Lower leg skin (tissue), 4 donors: Measurements from ENCODE around the gene PELI3. TPM values are rescaled to one million over a fixed set of nuclear protein-coding genes. Genes with fewer than 3 reads are reported as not detected.

Experiments
- DNase-seq, 2 donors: peaks; one replicate each; pipeline ENCODE4 v3.0.0-alpha.2; 2019; ENCODE audit warnings: low spot score in 2 of 2
- H3K4me3 ChIP-seq: fragments of 200-600 bp; sonication (generic); 2 replicates; pipeline ENCODE4 v1.5.1; 2017; ENCODE audit warnings: mild to moderate bottlenecking, low read depth; ENCODE audit not compliant: poor library complexity, severe bottlenecking
- CTCF ChIP-seq, 3 donors: fragments of 450-650 bp; IDR thresholded peaks; one replicate each; pipeline ENCODE4 v1.5.1; 2016; ENCODE audit warnings: antibody characterized with exemption in 3 of 3, mild to moderate bottlenecking in 3 of 3, moderate library complexity in 2 of 3
- POLR2A ChIP-seq, 2 donors: fragments of 450-650 bp; IDR thresholded peaks; one replicate each; pipeline ENCODE4 v1.6.1; 2016 to 2017; ENCODE audit warnings: antibody characterized with exemption in 2 of 2, mild to moderate bottlenecking in 1 of 2, moderate library complexity in 1 of 2
- WGBS, 2 donors: methylation state at CpG; one replicate each; pipeline ENCODE4 v1.1.5; 2018; 5-methylcytosine and 5-hydroxymethylcytosine counted together
- intact Hi-C: fragments of 100-400 bp; cut with DNase I; formaldehyde crosslinking; loops from one replicate; pipeline ENCODE4 v1.15.0; 2023; ENCODE audit warnings: low total_unique reads
- total RNA-seq, 4 donors: library from RNA; depleted of rRNA; stranded (reverse); fragments of >200 nt; gene quantifications; one replicate each; pipeline ENCODE4 v1.1.0, GENCODE V29; 2016

The PELI3 gene
- total RNA-seq, result 10 to 100 TPM; 14.3 to 22.0 (median 17.1) TPM

GRCh38 chr11:66466225-66467033, at the start of gene PELI3:
Gene PELI3, plus strand, starts transcription at chr11:66466905. Its CDS starts 1,224 bp downstream, at chr11:66468129.
- peak; percentile 90 to 98 for DNase-seq
- intact Hi-C loops, result no loop called here
- WGBS, 2 donors, result 1% methylated on average over 35 to 36 of the region's 63 CpGs

GRCh38 chr11:66417000-66417399, 49.7 kb upstream of the PELI3 start:
- 72 to 75% methylated on average over 11 of the region's 11 CpGs for WGBS, 2 donors

More at GRCh38 chr11:66466225-66467033, at the start of gene PELI3:
- peak within 1 kb of the TSS; percentile 65 for H3K4me3 ChIP-seq
- TF ChIP-seq POLR2A (IDR thresholded peaks at IDR 0.05), result no peak
- no peak for TF ChIP-seq CTCF (IDR thresholded peaks at IDR 0.05)

GRCh38 chr11:66418168-66418985, 48.3 kb upstream of the PELI3 start:
- intact Hi-C loops, result loop anchor here (10.0 kb wide), 1 partner anchor 416 kb away; no protein-coding TSS in a partner anchor
- no peak overlapping the region for H3K4me3 ChIP-seq
- WGBS, 2 donors, result 8 to 12% methylated on average over 16 of the region's 16 CpGs
- TF ChIP-seq CTCF (IDR thresholded peaks at IDR 0.05) (no peak), POLR2A (IDR thresholded peaks at IDR 0.05) (no peak)
- peak; percentile 31 to 89 for DNase-seq

More at GRCh38 chr11:66417000-66417399, 49.7 kb upstream of the PELI3 start:
- H3K4me3 ChIP-seq, result no peak overlapping the region
- DNase-seq, result no peak
- TF ChIP-seq CTCF (IDR thresholded peaks at IDR 0.05) (no peak), POLR2A (IDR thresholded peaks at IDR 0.05) (no peak)
- intact Hi-C loops, result loop anchor here (10.0 kb wide), 1 partner anchor 418 kb away; no protein-coding TSS in a partner anchor

GRCh38 chr11:66418986-66419308, 47.8 kb upstream of the PELI3 start:
- intact Hi-C loops, result loop anchor here (10.0 kb wide), 1 partner anchor 416 kb away; no protein-coding TSS in a partner anchor
- no peak for DNase-seq
- no peak overlapping the region for H3K4me3 ChIP-seq
- TF ChIP-seq POLR2A (IDR thresholded peaks at IDR 0.05) (no peak), CTCF (IDR thresholded peaks at IDR 0.05) (no peak)
- 45 to 57% methylated on average over 3 of the region's 3 CpGs for WGBS, 2 donors

GRCh38 chr11:66419825-66420224, 46.9 kb upstream of the PELI3 start:
- H3K4me3 ChIP-seq, result no peak overlapping the region
- TF ChIP-seq CTCF (IDR thresholded peaks at IDR 0.05) (no peak), POLR2A (IDR thresholded peaks at IDR 0.05) (no peak)
- intact Hi-C loops, result loop anchor here (10.0 kb wide), 1 partner anchor 415 kb away; no protein-coding TSS in a partner anchor
- WGBS, 2 donors, result 3% methylated on average over 23 to 30 of the region's 30 CpGs
- no peak for DNase-seq
